ENCODE measurements around the gene TCEA2.
A peak's percentile ranks its signal among the peaks of the same experiment; 100 is the strongest.

The TCEA2 gene

GRCh38 chr20:64050261-64051032, 12.6 kb upstream of the TCEA2 start:
- no peak for DNase-seq

GRCh38 chr20:64051033-64051452, 12.0 kb upstream of the TCEA2 start:
- no peak for DNase-seq

GRCh38 chr20:64051561-64052325, 11.3 kb upstream of the TCEA2 start:
- DNase-seq = no peak

GRCh38 chr20:64052326-64052722, 10.7 kb upstream of the TCEA2 start:
- DNase-seq = no peak

- no peak for DNase-seq
Observed at GRCh38 chr20:64052987-64053840, 9.8 kb upstream of the TCEA2 start.

GRCh38 chr20:64053841-64054661, 8.9 kb upstream of the TCEA2 start:
- peak; percentile 62 for DNase-seq

- DNase-seq = no peak
Observed at GRCh38 chr20:64055396-64055892, 7.6 kb upstream of the TCEA2 start.

- DNase-seq = peak; percentile 35
Observed at GRCh38 chr20:64055893-64056638, 6.9 kb upstream of the TCEA2 start.

- DNase-seq = no peak
Observed at GRCh38 chr20:64056639-64056888, 6.4 kb upstream of the TCEA2 start.

- DNase-seq = no peak
Observed at GRCh38 chr20:64056889-64057627, 5.9 kb upstream of the TCEA2 start.

GRCh38 chr20:64057628-64058498, 5.1 kb upstream of the TCEA2 start:
- DNase-seq = peak; percentile 61

GRCh38 chr20:64058536-64058935, 4.5 kb upstream of the TCEA2 start:
- no peak for DNase-seq

- no peak for DNase-seq
Observed at GRCh38 chr20:64062276-64062595, 762 bp upstream of the TCEA2 start.

- no peak for DNase-seq
Observed at GRCh38 chr20:64063389-64064144, 569 bp downstream of the TCEA2 start.

GRCh38 chr20:64064145-64064698, 1.2 kb downstream of the TCEA2 start:
- DNase-seq = peak; percentile 53

GRCh38 chr20:64065062-64065973, 2.3 kb downstream of the TCEA2 start:
- no peak for DNase-seq

- DNase-seq = peak; percentile 61
Observed at GRCh38 chr20:64065974-64066343, 3.0 kb downstream of the TCEA2 start.
